Stimulated activated CD8-positive, alpha-beta memory T cell treated with anti-CD3 and anti-CD28 coated beads, Interleukin-12 subunit alpha, Interleukin-12 subunit beta, amount 100 ng/mL, for 24 hours (primary cell): ENCODE data around the gene KRT78.

Experiments used
- DNase-seq: peaks from one replicate; pipeline ENCODE4 v3.0.0-alpha.2; 2020; ENCODE audit errors: extremely low read depth

KRT78 gene

GRCh38 chr12:52813203-52813819, 35.5 kb downstream of the KRT78 start:
- no peak for DNase-seq

- DNase-seq, result no peak
Observed at GRCh38 chr12:52812749-52813148, 36.0 kb downstream of the KRT78 start.

- DNase-seq, result no peak
Observed at GRCh38 chr12:52812073-52812400, 36.8 kb downstream of the KRT78 start.

GRCh38 chr12:52811191-52812072, 37.4 kb downstream of the KRT78 start:
- DNase-seq, result no peak

GRCh38 chr12:52810554-52810953, 38.2 kb downstream of the KRT78 start:
- DNase-seq, result no peak

- no peak for DNase-seq
Observed at GRCh38 chr12:52809166-52809565, 39.6 kb downstream of the KRT78 start.

GRCh38 chr12:52808573-52809160, 40.1 kb downstream of the KRT78 start:
- no peak for DNase-seq

GRCh38 chr12:52807544-52808470, 41.0 kb downstream of the KRT78 start:
- no peak for DNase-seq

- DNase-seq, result no peak
Observed at GRCh38 chr12:52806821-52807543, 41.8 kb downstream of the KRT78 start.

- DNase-seq, result no peak
Observed at GRCh38 chr12:52806169-52806811, 42.5 kb downstream of the KRT78 start.

- DNase-seq, result no peak
Observed at GRCh38 chr12:52805739-52806138, 43.1 kb downstream of the KRT78 start.

- no peak for DNase-seq
Observed at GRCh38 chr12:52805000-52805399, 43.8 kb downstream of the KRT78 start.

- no peak for DNase-seq
Observed at GRCh38 chr12:52802442-52802841, 46.4 kb downstream of the KRT78 start.

GRCh38 chr12:52801773-52802172, 47.0 kb downstream of the KRT78 start:
- DNase-seq, result no peak

GRCh38 chr12:52800259-52800917, 48.4 kb downstream of the KRT78 start:
- no peak for DNase-seq

GRCh38 chr12:52799505-52800211, 49.1 kb downstream of the KRT78 start:
- DNase-seq, result no peak

GRCh38 chr12:52798671-52799504, 49.9 kb downstream of the KRT78 start:
- DNase-seq, result no peak

- DNase-seq, result no peak
Observed at GRCh38 chr12:52798003-52798670, 50.7 kb downstream of the KRT78 start.
